Measurements from ENCODE around the gene PKD2L2. TPM values are rescaled to one million over a fixed set of nuclear protein-coding genes. Genes with fewer than 3 reads are reported as not detected.

PKD2L2 gene
- total RNA-seq, 4 donors from 2014 or later, result not detected

- Histone ChIP-seq H3K36me3 (peaks cover 0 to 4% of the 10 kb centered on the region in 2 donors), H3K27me3 (no peaks in the 10 kb centered on the region), H3K27ac (no peak overlapping the region), H3K4me3 (replicated peaks in 1 of 3) (no peak overlapping the region), H3K4me1 (no peaks in the 10 kb centered on the region), H3K9me3 (no peaks in the 10 kb centered on the region)
- no peak for TF ChIP-seq POLR2A (IDR thresholded peaks at IDR 0.05)
- no peak for TF ChIP-seq CTCF (IDR thresholded peaks at IDR 0.05)
- intact Hi-C loops (cut with DNase I), result no loop called here
- WGBS, 2 donors, result 52 to 58% methylated on average over 3 of the region's 3 CpGs
- no peak for DNase-seq
Observed at GRCh38 chr5:137932800-137933199, 43.5 kb downstream of the PKD2L2 start.

GRCh38 chr5:137933491-137933911, 44.2 kb downstream of the PKD2L2 start:
- Histone ChIP-seq H3K36me3 (peaks cover 0 to 5% of the 10 kb centered on the region in 2 donors), H3K4me3 (replicated peaks in 1 of 3) (no peak overlapping the region), H3K27me3 (no peaks in the 10 kb centered on the region), H3K27ac (no peak overlapping the region), H3K4me1 (no peaks in the 10 kb centered on the region), H3K9me3 (no peaks in the 10 kb centered on the region)
- TF ChIP-seq CTCF (IDR thresholded peaks at IDR 0.05) (no peak), POLR2A (IDR thresholded peaks at IDR 0.05) (no peak)
- no peak for DNase-seq
- whole genome bisulfite sequencing, 2 donors, result 37 to 62% methylated on average over 3 of the region's 3 CpGs
- intact Hi-C loops (cut with DNase I), result no loop called here

- peaks cover 8 to 22% of the 10 kb centered on the region in 2 donors for H3K36me3 ChIP-seq
- intact Hi-C loops (cut with DNase I), result no loop called here
- no peaks in the 10 kb centered on the region for H3K9me3 ChIP-seq
- H3K27me3 ChIP-seq, result no peaks in the 10 kb centered on the region
- no peak overlapping the region for H3K27ac ChIP-seq
- no peak for DNase-seq
- no peaks in the 10 kb centered on the region for H3K4me1 ChIP-seq
- 97 to 100% methylated on average over 1 of the region's 1 CpG for WGBS, 2 donors
- no peak overlapping the region for H3K4me3 ChIP-seq (replicated peaks in 1 of 3)
- no peak for TF ChIP-seq POLR2A (IDR thresholded peaks at IDR 0.05)
- TF ChIP-seq CTCF (IDR thresholded peaks at IDR 0.05), result no peak
Observed at GRCh38 chr5:137935190-137935589, 45.9 kb downstream of the PKD2L2 start.

- no peak for TF ChIP-seq CTCF (IDR thresholded peaks at IDR 0.05)
- no peak for TF ChIP-seq POLR2A (IDR thresholded peaks at IDR 0.05)
- DNase-seq, result no peak
- Histone ChIP-seq H3K27me3 (no peaks in the 10 kb centered on the region), H3K36me3 (peaks cover 12 to 23% of the 10 kb centered on the region in 2 donors), H3K27ac (no peak overlapping the region), H3K4me3 (replicated peaks in 1 of 3) (no peak overlapping the region), H3K9me3 (no peaks in the 10 kb centered on the region), H3K4me1 (no peaks in the 10 kb centered on the region)
- 85 to 90% methylated on average over 3 of the region's 3 CpGs for WGBS, 2 donors
- intact Hi-C loops (cut with DNase I), result no loop called here
Observed at GRCh38 chr5:137935694-137936093, 46.4 kb downstream of the PKD2L2 start.

- TF ChIP-seq CTCF (IDR thresholded peaks at IDR 0.05), result no peak
- no peak for TF ChIP-seq POLR2A (IDR thresholded peaks at IDR 0.05)
- H3K27ac ChIP-seq, result no peak overlapping the region
- no peaks in the 10 kb centered on the region for H3K27me3 ChIP-seq
- peaks cover 29 to 42% of the 10 kb centered on the region in 2 donors for H3K36me3 ChIP-seq
- WGBS, 2 donors, result 69 to 73% methylated on average over 1 of the region's 1 CpG
- no peaks in the 10 kb centered on the region for H3K4me1 ChIP-seq
- no peaks in the 10 kb centered on the region for H3K9me3 ChIP-seq
- H3K4me3 ChIP-seq (replicated peaks in 1 of 3), result no peak overlapping the region
- intact Hi-C loops (cut with DNase I), result no loop called here
- no peak for DNase-seq
Observed at GRCh38 chr5:137937994-137938750, 48.9 kb downstream of the PKD2L2 start.

All from thyroid gland (tissue), 4 donors.